ENCODE results near the gene FCGR3B. TPM values are rescaled to one million over a fixed set of nuclear protein-coding genes. Genes with fewer than 3 reads are reported as not detected.
A peak's percentile ranks its signal among the peaks of the same experiment; 100 is the strongest.
"Not testable (repeated sequence)": the region's sequence is repeated elsewhere in the genome, so short reads cannot be mapped to it uniquely, and the experiment has no call there.

FCGR3B gene
- total RNA-seq, 3 donors from 2014 or later (not counting 1 experiment from before 2014, with no cell fraction given) = 12.8 to 29.6 (median 18.2) TPM

DNA sequence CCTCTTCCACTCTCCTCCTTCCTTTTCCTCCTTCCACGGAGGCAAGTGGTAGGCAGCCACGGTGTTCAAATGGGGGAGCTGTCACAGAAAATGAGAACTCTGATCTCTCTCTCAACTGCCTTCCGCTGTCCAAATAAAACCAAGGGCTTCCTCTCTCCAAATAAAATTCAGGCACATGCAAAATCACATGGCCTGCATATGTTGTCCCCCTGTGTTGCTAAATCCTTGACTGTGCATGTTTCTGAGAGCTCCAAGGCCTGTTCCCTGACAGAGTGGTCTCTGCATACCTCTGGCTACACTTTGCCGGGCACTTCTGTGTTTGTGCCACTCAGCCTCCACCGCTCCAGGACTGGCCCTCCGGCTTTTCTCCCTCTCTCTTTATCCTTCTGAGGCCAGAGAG lies 42.4 kb downstream of the FCGR3B start:
- H3K4me3 ChIP-seq (ENCODE audit: low read length); H3K27ac ChIP-seq (ENCODE audit: low read length); ATAC-seq; H3K27ac Mint-ChIP-seq; H3K4me1 Mint-ChIP-seq; H3K9me3 Mint-ChIP-seq; H3K27me3 ChIP-seq (ENCODE audit: control insufficient read depth, insufficient read depth, low read length); H3K9me3 ChIP-seq (ENCODE audit: control insufficient read depth, insufficient read depth, low read length); H3K27me3 Mint-ChIP-seq (ENCODE audit: low read depth in 2 of 2); H3K4me3 Mint-ChIP-seq; H3K36me3 Mint-ChIP-seq; DNase-seq; intact Hi-C loops (cut with micrococcal nuclease); H3K4me1 ChIP-seq (ENCODE audit: control insufficient read depth, insufficient read depth, low read length); H3K36me3 ChIP-seq (ENCODE audit: control insufficient read depth, insufficient read depth, low read length): not testable (repeated sequence)
- no CpG with 5 or more reads among the region's 6 CpGs for WGBS (ENCODE audit: insufficient coverage)

DNA sequence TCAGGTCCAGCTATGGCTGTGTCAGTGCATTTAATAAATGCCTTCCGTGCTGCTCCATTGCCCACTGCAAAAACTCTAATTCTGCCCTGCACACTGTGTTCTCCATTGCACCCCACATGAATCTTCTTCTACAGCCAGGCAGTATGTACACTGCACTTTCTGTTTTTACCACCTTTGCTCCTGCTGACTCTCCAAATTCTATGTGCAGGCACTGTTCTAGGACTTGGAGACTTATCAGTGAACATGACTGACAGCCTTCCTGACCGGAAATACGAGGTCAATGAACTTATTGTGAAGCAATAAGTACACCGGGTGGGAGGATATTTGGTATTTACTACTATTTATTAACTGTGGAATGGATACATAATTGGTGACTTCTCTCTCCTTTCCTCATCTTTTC lies 48.1 kb downstream of the FCGR3B start:
- H3K27me3 Mint-ChIP-seq (ENCODE audit: low read depth in 2 of 2); H3K4me1 Mint-ChIP-seq; intact Hi-C loops (cut with micrococcal nuclease); H3K9me3 ChIP-seq (ENCODE audit: control insufficient read depth, insufficient read depth, low read length); H3K4me3 ChIP-seq (ENCODE audit: low read length); DNase-seq; ATAC-seq; H3K4me3 Mint-ChIP-seq; H3K9me3 Mint-ChIP-seq; H3K27ac ChIP-seq (ENCODE audit: low read length); H3K36me3 Mint-ChIP-seq; H3K27me3 ChIP-seq (ENCODE audit: control insufficient read depth, insufficient read depth, low read length); H3K27ac Mint-ChIP-seq; H3K4me1 ChIP-seq (ENCODE audit: control insufficient read depth, insufficient read depth, low read length); H3K36me3 ChIP-seq (ENCODE audit: control insufficient read depth, insufficient read depth, low read length): not testable (repeated sequence)
- no CpG with 5 or more reads among the region's 4 CpGs for WGBS (ENCODE audit: insufficient coverage)

DNA sequence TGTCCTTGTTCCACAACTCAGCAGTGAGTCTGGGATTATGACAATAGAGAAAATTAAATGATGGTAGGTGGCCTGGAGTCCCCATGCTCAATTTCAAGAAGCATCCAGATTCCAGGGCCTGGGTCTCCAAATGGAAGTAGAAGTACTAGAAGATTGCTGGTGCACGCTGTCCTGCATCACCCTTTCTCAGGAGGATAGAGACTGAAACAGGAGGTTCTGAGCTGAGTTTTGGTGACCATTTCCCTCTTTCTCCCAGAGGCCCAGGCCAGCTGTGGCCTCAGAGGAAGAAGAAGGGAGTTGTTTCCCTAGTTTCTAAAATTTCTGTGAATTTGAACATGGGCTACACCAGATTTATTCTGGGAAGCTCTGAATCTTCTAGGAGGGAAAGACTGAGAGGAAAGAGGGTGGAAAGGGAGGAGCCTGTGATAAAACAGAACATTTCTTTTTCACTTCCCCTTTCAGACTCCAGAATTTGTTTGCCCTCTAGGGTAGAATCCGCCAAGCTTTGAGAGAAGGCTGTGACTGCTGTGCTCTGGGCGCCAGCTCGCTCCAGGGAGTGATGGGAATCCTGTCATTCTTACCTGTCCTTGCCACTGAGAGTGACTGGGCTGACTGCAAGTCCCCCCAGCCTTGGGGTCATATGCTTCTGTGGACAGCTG lies 50.0 kb downstream of the FCGR3B start:
- H3K36me3 ChIP-seq (ENCODE audit: control insufficient read depth, insufficient read depth, low read length); intact Hi-C loops (cut with micrococcal nuclease); H3K27ac Mint-ChIP-seq; H3K4me1 Mint-ChIP-seq; H3K9me3 ChIP-seq (ENCODE audit: control insufficient read depth, insufficient read depth, low read length); H3K27me3 ChIP-seq (ENCODE audit: control insufficient read depth, insufficient read depth, low read length); H3K4me3 Mint-ChIP-seq; H3K27me3 Mint-ChIP-seq (ENCODE audit: low read depth in 2 of 2); ATAC-seq; H3K36me3 Mint-ChIP-seq; H3K4me3 ChIP-seq (ENCODE audit: low read length); DNase-seq; H3K9me3 Mint-ChIP-seq; H3K4me1 ChIP-seq (ENCODE audit: control insufficient read depth, insufficient read depth, low read length); H3K27ac ChIP-seq (ENCODE audit: low read length): not testable (repeated sequence)
- WGBS (ENCODE audit: insufficient coverage) = no CpG with 5 or more reads among the region's 4 CpGs

- H3K27me3 ChIP-seq (ENCODE audit: control insufficient read depth, insufficient read depth, low read length); H3K27ac ChIP-seq (ENCODE audit: low read length); intact Hi-C loops (cut with micrococcal nuclease); H3K27ac Mint-ChIP-seq; H3K4me3 ChIP-seq (ENCODE audit: low read length); H3K9me3 Mint-ChIP-seq; H3K9me3 ChIP-seq (ENCODE audit: control insufficient read depth, insufficient read depth, low read length); H3K36me3 Mint-ChIP-seq; H3K4me3 Mint-ChIP-seq; DNase-seq; H3K27me3 Mint-ChIP-seq (ENCODE audit: low read depth in 2 of 2); H3K4me1 ChIP-seq (ENCODE audit: control insufficient read depth, insufficient read depth, low read length); H3K4me1 Mint-ChIP-seq; H3K36me3 ChIP-seq (ENCODE audit: control insufficient read depth, insufficient read depth, low read length): not testable (repeated sequence)
- ATAC-seq = peak; percentile 96 to 99 (median 97)
- WGBS (ENCODE audit: insufficient coverage) = no CpG with 5 or more reads among the region's 8 CpGs
These were observed 51.0 kb downstream of the FCGR3B start for GRCh38 chr1:161579856-161580507.

DNA sequence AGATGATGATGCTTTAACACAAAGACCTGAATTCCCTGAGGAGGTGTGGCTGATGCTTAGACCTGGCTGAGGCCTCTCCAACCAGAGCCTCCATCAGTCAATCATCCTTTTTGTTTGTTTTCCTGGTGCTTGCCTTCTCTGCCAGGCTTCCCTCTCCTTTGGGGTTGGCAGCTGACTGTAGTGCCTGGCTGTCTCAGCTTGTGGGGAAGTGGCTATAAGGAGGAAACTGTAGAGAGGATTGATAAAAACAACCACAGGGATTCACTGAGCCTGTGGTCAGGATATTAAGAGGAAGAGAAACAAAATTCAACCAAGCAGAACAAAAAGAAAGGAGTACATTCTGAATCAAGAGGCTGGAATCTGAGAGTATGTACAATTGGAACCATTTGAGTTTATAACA lies 54.3 kb downstream of the FCGR3B start:
- H3K36me3 Mint-ChIP-seq; intact Hi-C loops (cut with micrococcal nuclease); H3K4me1 ChIP-seq (ENCODE audit: control insufficient read depth, insufficient read depth, low read length); H3K27me3 Mint-ChIP-seq (ENCODE audit: low read depth in 2 of 2); H3K9me3 ChIP-seq (ENCODE audit: control insufficient read depth, insufficient read depth, low read length); H3K4me3 Mint-ChIP-seq; H3K27ac ChIP-seq (ENCODE audit: low read length); H3K36me3 ChIP-seq (ENCODE audit: control insufficient read depth, insufficient read depth, low read length); H3K4me1 Mint-ChIP-seq; DNase-seq; H3K27me3 ChIP-seq (ENCODE audit: control insufficient read depth, insufficient read depth, low read length); ATAC-seq; H3K4me3 ChIP-seq (ENCODE audit: low read length); H3K27ac Mint-ChIP-seq; H3K9me3 Mint-ChIP-seq: not testable (repeated sequence)

Other genes starting within 250 kb of the FCGR3B start
- gene FCGR2A, start 125.7 kb downstream of the FCGR3B start, total RNA-seq = 10 to 100 TPM in 2 of 3 donors, 1 to 10 TPM in 1; 7.5 to 34.6 (median 13.9) TPM
- gene HSPA6, start 106.6 kb downstream of the FCGR3B start, total RNA-seq = 1 to 10 TPM; 5.8 to 6.5 (median 6.0) TPM
- 100 to 1,000 TPM; 557 to 892 (median 848) TPM for gene FCGR3A, start 81.4 kb downstream of the FCGR3B start, total RNA-seq
- 10 to 100 TPM; 12.6 to 76.9 (median 17.0) TPM for gene FCGR2B, start 32.0 kb upstream of the FCGR3B start, total RNA-seq
- under 1 TPM; 0.41 to 0.90 (median 0.80) TPM for gene FCRLA, start 76.1 kb upstream of the FCGR3B start, total RNA-seq
- 1 to 10 TPM; 3.6 to 6.2 (median 5.2) TPM for gene FCRLB, start 90.4 kb upstream of the FCGR3B start, total RNA-seq
- 10 to 100 TPM; 26.9 to 31.7 (median 28.5) TPM for gene DUSP12, start 118.6 kb upstream of the FCGR3B start, total RNA-seq
- 10 to 100 TPM; 16.8 to 25.0 (median 21.8) TPM for gene ATF6, start 135.1 kb upstream of the FCGR3B start, total RNA-seq

All from natural killer cell (primary cell).